ENCODE measurements around the gene SHROOM3. TPM values are rescaled to one million over a fixed set of nuclear protein-coding genes. Genes with fewer than 3 reads are reported as not detected.

Gene SHROOM3
- total RNA-seq, 1 experiment from 2014 or later: 27.6 TPM

DNA sequence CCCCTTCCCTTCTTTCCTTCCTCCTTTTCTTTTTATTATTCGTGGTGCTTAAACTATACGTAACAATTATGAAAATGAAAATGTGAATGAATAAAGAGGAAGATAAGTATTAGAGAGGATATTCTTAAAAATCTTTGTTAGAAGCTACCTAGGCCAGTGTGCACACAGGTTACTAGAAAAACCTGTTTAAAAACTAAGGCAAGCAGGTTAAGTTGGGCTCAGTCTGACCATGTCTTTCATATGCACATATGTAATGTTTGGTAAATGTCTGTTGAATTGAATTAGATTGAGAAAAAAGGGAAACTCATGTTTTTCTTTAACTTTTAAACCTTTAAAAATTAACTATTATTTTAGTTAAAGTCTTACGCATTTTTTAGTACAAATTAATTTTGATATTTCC, 7.8 kb downstream of the SHROOM3 start:
- H3K18ac ChIP-seq (ENCODE audit: insufficient read length, low read depth, low read length): no peak overlapping the region
- H2BK12ac ChIP-seq (ENCODE audit: insufficient read length, low read depth, low read length): no peak overlapping the region
- no peaks in the 10 kb centered on the region for H3K23me2 ChIP-seq (ENCODE audit: insufficient read length, low read depth, low read length, poor library complexity, severe bottlenecking)
- no peak overlapping the region for H2BK5ac ChIP-seq (ENCODE audit: insufficient read length, low read length)
- Mint-ChIP-seq H3K4me1 (peaks cover 13 to 20% of the 10 kb centered on the region in 2 experiments), H3K27ac (peak overlapping the region in 2 of 3 experiments; percentile 5 to 42; a peak in 3 of 7 replicates), H3K4me3 (no peak overlapping the region), H3K27me3 (ENCODE audit: low read depth) (no peaks in the 10 kb centered on the region), H3K9me3 (peaks cover 0 to 4% of the 10 kb centered on the region in 2 experiments; a peak in 1 of 5 replicates), H3K36me3 (ENCODE audit: insufficient read depth in 1 of 3, low read depth in 3 of 3) (peaks cover 3 to 13% (median 11%) of the 10 kb centered on the region in 3 experiments; a peak in 5 of 7 replicates)
- no peak overlapping the region for H3K56ac ChIP-seq (ENCODE audit: insufficient read length, low read depth, low read length)
- H3K27ac ChIP-seq (ENCODE audit: insufficient read length, low read depth, low read length): no peak overlapping the region
- no peak overlapping the region for H4K91ac ChIP-seq (ENCODE audit: insufficient read length, low read depth, low read length)
- no peak overlapping the region for H4K8ac ChIP-seq (replicated peaks; ENCODE audit: insufficient read length, low read depth, low read length)
- H3K79me2 ChIP-seq (ENCODE audit: insufficient read depth, low read length): no peaks in the 10 kb centered on the region
- no peak overlapping the region for H3T11ph ChIP-seq (ENCODE audit: low read length)
- no peak overlapping the region for H3K9ac ChIP-seq (ENCODE audit: extremely low read depth, insufficient read length, low read length)
- no peaks in the 10 kb centered on the region for H3K79me1 ChIP-seq (ENCODE audit: insufficient read depth, low read depth, low read length, poor library complexity, severe bottlenecking)
- no peak overlapping the region for H2BK15ac ChIP-seq (ENCODE audit: low read depth, low read length)
- no peak overlapping the region for H2BK20ac ChIP-seq (ENCODE audit: low read depth, low read length, poor library complexity, severe bottlenecking)
- H4K20me1 ChIP-seq (ENCODE audit: control insufficient read depth, insufficient read depth, insufficient read length): no peaks in the 10 kb centered on the region
- no peak overlapping the region for H4K5ac ChIP-seq (ENCODE audit: insufficient read length, low read depth, low read length)
- no peak overlapping the region for H2AFZ ChIP-seq (ENCODE audit: low read length)
- H3K4me2 ChIP-seq (ENCODE audit: insufficient read depth, insufficient read length, low read length): no peak overlapping the region
- H3K14ac ChIP-seq (ENCODE audit: insufficient read depth, low read length): no peak overlapping the region
- no peak overlapping the region for H3K23ac ChIP-seq (ENCODE audit: insufficient read length, low read depth, low read length)
- 100% methylated on average over 1 of the region's 3 CpGs for WGBS (ENCODE audit: extremely low coverage, insufficient read length, low lambda C conversion rate)
- no peaks in the 10 kb centered on the region for H3K9me3 ChIP-seq (ENCODE audit: control insufficient read depth, low read depth, low read length)
- no peak overlapping the region for H3K4ac ChIP-seq (ENCODE audit: low read depth, low read length)
- no peak overlapping the region for H2AK5ac ChIP-seq (ENCODE audit: insufficient read length, low read length)
- no peak overlapping the region for H2BK120ac ChIP-seq (ENCODE audit: low read depth, low read length, poor library complexity, severe bottlenecking)
- no peaks in the 10 kb centered on the region for H3K27me3 ChIP-seq (ENCODE audit: insufficient read depth, low read length)
- DNase-seq: no peak
- TF ChIP-seq, protein P1, sequence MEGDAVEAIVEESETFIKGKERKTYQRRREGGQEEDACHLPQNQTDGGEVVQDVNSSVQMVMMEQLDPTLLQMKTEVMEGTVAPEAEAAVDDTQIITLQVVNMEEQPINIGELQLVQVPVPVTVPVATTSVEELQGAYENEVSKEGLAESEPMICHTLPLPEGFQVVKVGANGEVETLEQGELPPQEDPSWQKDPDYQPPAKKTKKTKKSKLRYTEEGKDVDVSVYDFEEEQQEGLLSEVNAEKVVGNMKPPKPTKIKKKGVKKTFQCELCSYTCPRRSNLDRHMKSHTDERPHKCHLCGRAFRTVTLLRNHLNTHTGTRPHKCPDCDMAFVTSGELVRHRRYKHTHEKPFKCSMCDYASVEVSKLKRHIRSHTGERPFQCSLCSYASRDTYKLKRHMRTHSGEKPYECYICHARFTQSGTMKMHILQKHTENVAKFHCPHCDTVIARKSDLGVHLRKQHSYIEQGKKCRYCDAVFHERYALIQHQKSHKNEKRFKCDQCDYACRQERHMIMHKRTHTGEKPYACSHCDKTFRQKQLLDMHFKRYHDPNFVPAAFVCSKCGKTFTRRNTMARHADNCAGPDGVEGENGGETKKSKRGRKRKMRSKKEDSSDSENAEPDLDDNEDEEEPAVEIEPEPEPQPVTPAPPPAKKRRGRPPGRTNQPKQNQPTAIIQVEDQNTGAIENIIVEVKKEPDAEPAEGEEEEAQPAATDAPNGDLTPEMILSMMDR (conservative IDR thresholded peaks at IDR 0.05): no peak
- H3K4me1 ChIP-seq (ENCODE audit: insufficient read depth, low read length): peaks cover 4% of the 10 kb centered on the region; the same call in 1 of the 2 replicates
